GM10847 (cell line): Measurements from ENCODE around the gene MYH14.

Source experiments
- POLR2A ChIP-seq: IDR thresholded peaks from 2 replicates; pipeline ENCODE4 v1.6.1; 2011; ENCODE audit not compliant: insufficient read length; ENCODE audit errors: extremely low read depth

MYH14 gene

GRCh38 chr19:50326101-50326664 is 122.8 kb downstream of the MYH14 start:
- TF ChIP-seq POLR2A = no peak

- TF ChIP-seq POLR2A = no peak
These were observed 123.6 kb downstream of the MYH14 start for GRCh38 chr19:50327013-50327412.

- TF ChIP-seq POLR2A = no peak
These were observed 124.2 kb downstream of the MYH14 start for GRCh38 chr19:50327461-50328223.

- TF ChIP-seq POLR2A = no peak
These were observed 124.9 kb downstream of the MYH14 start for GRCh38 chr19:50328224-50328872.

- TF ChIP-seq POLR2A = no peak
These were observed 125.4 kb downstream of the MYH14 start for GRCh38 chr19:50328873-50329145.

- peak; percentile 28 for TF ChIP-seq POLR2A
These were observed 125.9 kb downstream of the MYH14 start, which contains the start of gene KCNC3 for GRCh38 chr19:50329146-50329925. TSS of gene KCNC3 (minus strand) at chr19:50329377. CDS start at chr19:50329082, 295 bp downstream.

GRCh38 chr19:50330365-50331078 is 127.1 kb downstream of the MYH14 start:
- peak; percentile 29 for TF ChIP-seq POLR2A

- no peak for TF ChIP-seq POLR2A
These were observed 128.0 kb downstream of the MYH14 start for GRCh38 chr19:50331221-50331993.

- TF ChIP-seq POLR2A = no peak
These were observed 128.5 kb downstream of the MYH14 start for GRCh38 chr19:50331994-50332243.

- no peak for TF ChIP-seq POLR2A
These were observed 129.0 kb downstream of the MYH14 start for GRCh38 chr19:50332244-50333038.

GRCh38 chr19:50333235-50333736 is 129.9 kb downstream of the MYH14 start:
- TF ChIP-seq POLR2A = no peak

- peak; percentile 33 for TF ChIP-seq POLR2A
These were observed 130.6 kb downstream of the MYH14 start for GRCh38 chr19:50333737-50334617.
